HEK293 (cell line): ENCODE data around the gene ATG10.
"Not testable (repeated sequence)": the region's sequence is repeated elsewhere in the genome, so short reads cannot be mapped to it uniquely, and the experiment has no call there.

Experiments used
- CTCF ChIA-PET: fragments of 350-600 bp; formaldehyde crosslinking; extraction: SDS; loops from one replicate; lab custom pipeline; 2021; ENCODE audit warnings: antibody characterized with exemption; lab: Yijun Ruan, JAX
- POLR2A ChIA-PET: fragments of 300-600 bp; formaldehyde crosslinking; extraction: SDS; loops from one replicate; lab custom pipeline; 2020; ENCODE audit warnings: antibody characterized with exemption, inconsistent platforms; lab: Yijun Ruan, JAX
- H3K27ac ChIP-seq: fragments of 200-500 bp; sonication (Bioruptor generic); 2 replicates; pipeline ENCODE4 v1.5.1; 2014; ENCODE audit warnings: low read depth, low read length, control low read depth, inconsistent platforms; ENCODE audit errors: extremely low read depth
- H3K36me3 ChIP-seq, 2 experiments: fragments of 200-500 bp in 1 of 2; sonication (Bioruptor generic) in 1 of 2; 1 replicate in 1 of 2; 2 replicates in 1 of 2; pipeline ENCODE4 v1.5.1; 2014 to 2017; ENCODE audit warnings: inconsistent platforms in 2 of 2, low read length in 2 of 2; ENCODE audit not compliant: control insufficient read depth in 2 of 2, insufficient read depth in 1 of 2
- H3K4me1 ChIP-seq: fragments of 200-500 bp; sonication (Bioruptor generic); 2 replicates; pipeline ENCODE4 v1.5.1; 2014; ENCODE audit warnings: mild to moderate bottlenecking, low read length, inconsistent platforms; ENCODE audit not compliant: control insufficient read depth, insufficient read depth
- H3K4me3 ChIP-seq: 2 replicates; pipeline ENCODE4 v1.5.1; 2011; ENCODE audit warnings: low read depth, mild to moderate bottlenecking, control low read depth, low read length, moderate library complexity
- H3K9me3 ChIP-seq: fragments of 200-500 bp; sonication (Bioruptor generic); 2 replicates; pipeline ENCODE4 v1.5.1; 2014; ENCODE audit warnings: low read depth, low read length, inconsistent platforms; ENCODE audit not compliant: control insufficient read depth, insufficient read depth
- SCRT1 ChIP-seq: fragments of 450-650 bp; formaldehyde crosslinking; IDR thresholded peaks from 2 replicates; pipeline ENCODE4 v1.5.1; 2016; ENCODE audit warnings: missing biosample characterization, missing genetic modification characterization, borderline replicate concordance
- SCRT2 ChIP-seq: fragments of 450-650 bp; formaldehyde crosslinking; IDR thresholded peaks from 2 replicates; pipeline ENCODE4 v1.5.1; 2016; ENCODE audit warnings: missing biosample characterization, missing genetic modification characterization
- ZNF561 ChIP-seq: fragments of 450-650 bp; IDR thresholded peaks from 2 replicates; pipeline ENCODE4 v1.5.1; 2018; ENCODE audit warnings: missing biosample characterization, missing genetic modification characterization, borderline replicate concordance
- TF ChIP-seq, protein P1 (sequence below): fragments of 450-650 bp; formaldehyde crosslinking; IDR thresholded peaks from 2 replicates; pipeline ENCODE4 v1.5.1; 2016; ENCODE audit warnings: missing biosample characterization, missing genetic modification characterization
- TF ChIP-seq, protein P2 (sequence below): fragments of 450-650 bp; formaldehyde crosslinking; IDR thresholded peaks from 2 replicates; pipeline ENCODE4 v1.5.1; 2016; ENCODE audit warnings: missing biosample characterization, missing genetic modification characterization
- TF ChIP-seq, protein P3 (sequence below): fragments of 450-650 bp; formaldehyde crosslinking; conservative IDR thresholded peaks from 2 replicates; pipeline ENCODE4 v1.5.1; 2016; ENCODE audit warnings: low read depth, missing biosample characterization, missing genetic modification characterization

Gene ATG10

DNA sequence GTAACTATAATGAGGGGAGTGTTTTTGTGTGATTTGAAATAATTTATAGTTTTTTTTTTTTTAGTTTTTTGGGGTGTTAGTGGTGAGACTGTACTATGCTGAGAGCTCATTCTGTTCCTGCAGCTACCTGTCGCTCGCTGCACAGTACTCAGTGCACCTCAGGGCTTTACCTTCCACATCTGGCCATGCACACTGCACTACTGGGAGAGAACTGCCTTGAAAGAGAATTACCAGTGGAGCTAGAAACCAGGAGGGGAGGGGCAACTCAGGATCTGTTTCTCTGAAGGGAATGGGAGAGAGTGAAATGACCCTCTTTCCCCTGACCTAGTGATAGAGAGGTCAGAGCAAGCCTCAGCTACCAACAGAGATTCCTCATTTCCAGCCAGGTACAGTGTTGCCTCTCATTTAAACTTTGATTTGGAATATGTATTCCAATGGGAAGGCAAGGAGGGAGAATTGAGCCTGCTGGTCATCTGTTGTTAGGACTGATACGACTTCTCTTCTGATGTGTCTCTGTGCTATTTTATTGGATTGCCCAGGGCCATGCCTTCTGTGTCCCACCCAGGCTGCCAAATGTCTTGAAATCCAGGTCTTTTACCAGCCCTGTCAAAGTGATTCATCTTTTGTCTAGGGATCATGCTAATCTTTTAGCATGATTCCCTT lies 8.9 kb downstream of the ATG10 start:
- POLR2A ChIA-PET = interaction anchor here (0.7 to 1.2 kb wide), 2 partner anchors 9 to 115 kb away, joined by 3 to 4 read pairs; partner anchors contain the start of gene ATG10
- no peak overlapping the region for H3K27ac ChIP-seq

DNA sequence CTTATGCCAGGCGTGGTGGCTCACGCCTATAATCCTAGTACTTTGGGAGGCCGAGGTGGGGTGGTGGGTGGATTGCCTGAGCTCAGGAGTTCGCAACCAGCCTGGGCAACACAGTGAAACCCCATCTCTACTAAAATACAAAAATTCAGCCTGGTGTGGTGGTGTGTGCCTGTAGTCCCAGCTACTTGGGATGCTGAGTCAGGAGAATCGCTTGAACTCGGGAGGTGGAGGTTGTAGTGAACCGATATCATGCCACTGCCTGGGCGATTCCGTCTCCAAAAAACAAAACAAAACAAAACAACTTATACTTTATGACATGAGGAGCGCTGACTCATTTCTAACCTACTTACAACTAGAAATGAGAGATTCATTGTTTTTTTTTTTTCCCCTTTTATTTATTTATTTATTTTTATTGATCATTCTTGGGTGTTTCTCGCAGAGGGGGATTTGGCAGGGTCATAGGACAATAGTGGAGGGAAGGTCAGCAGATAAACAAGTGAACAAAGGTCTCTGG lies 10.4 kb downstream of the ATG10 start:
- H3K4me3 ChIP-seq, H3K9me3 ChIP-seq, CTCF ChIA-PET, H3K36me3 ChIP-seq, POLR2A ChIA-PET, H3K4me1 ChIP-seq, H3K27ac ChIP-seq: not testable (repeated sequence)

More for the DNA sequence above, 8.9 kb downstream of the ATG10 start:
- Histone ChIP-seq H3K9me3 (no peaks in the 10 kb centered on the region), H3K36me3 (peaks cover 3 to 13% of the 10 kb centered on the region in 2 experiments; a peak in 2 of 3 replicates), H3K4me1 (no peaks in the 10 kb centered on the region), H3K4me3 (no peak overlapping the region)
- CTCF ChIA-PET = interaction anchor here (0.7 kb wide), 2 partner anchors 184 to 196 kb away, joined by 4 to 7 read pairs; no protein-coding TSS in a partner anchor
- TF ChIP-seq, protein P1, sequence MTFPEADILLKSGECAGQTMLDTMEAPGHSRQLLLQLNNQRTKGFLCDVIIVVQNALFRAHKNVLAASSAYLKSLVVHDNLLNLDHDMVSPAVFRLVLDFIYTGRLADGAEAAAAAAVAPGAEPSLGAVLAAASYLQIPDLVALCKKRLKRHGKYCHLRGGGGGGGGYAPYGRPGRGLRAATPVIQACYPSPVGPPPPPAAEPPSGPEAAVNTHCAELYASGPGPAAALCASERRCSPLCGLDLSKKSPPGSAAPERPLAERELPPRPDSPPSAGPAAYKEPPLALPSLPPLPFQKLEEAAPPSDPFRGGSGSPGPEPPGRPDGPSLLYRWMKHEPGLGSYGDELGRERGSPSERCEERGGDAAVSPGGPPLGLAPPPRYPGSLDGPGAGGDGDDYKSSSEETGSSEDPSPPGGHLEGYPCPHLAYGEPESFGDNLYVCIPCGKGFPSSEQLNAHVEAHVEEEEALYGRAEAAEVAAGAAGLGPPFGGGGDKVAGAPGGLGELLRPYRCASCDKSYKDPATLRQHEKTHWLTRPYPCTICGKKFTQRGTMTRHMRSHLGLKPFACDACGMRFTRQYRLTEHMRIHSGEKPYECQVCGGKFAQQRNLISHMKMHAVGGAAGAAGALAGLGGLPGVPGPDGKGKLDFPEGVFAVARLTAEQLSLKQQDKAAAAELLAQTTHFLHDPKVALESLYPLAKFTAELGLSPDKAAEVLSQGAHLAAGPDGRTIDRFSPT (tag by site-specific recombination) = no peak
- TF ChIP-seq, protein P2, sequence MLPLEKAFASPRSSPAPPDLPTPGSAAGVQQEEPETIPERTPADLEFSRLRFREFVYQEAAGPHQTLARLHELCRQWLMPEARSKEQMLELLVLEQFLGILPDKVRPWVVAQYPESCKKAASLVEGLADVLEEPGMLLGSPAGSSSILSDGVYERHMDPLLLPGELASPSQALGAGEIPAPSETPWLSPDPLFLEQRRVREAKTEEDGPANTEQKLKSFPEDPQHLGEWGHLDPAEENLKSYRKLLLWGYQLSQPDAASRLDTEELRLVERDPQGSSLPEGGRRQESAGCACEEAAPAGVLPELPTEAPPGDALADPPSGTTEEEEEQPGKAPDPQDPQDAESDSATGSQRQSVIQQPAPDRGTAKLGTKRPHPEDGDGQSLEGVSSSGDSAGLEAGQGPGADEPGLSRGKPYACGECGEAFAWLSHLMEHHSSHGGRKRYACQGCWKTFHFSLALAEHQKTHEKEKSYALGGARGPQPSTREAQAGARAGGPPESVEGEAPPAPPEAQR (tag by site-specific recombination) = no peak
- TF ChIP-seq, protein P3, sequence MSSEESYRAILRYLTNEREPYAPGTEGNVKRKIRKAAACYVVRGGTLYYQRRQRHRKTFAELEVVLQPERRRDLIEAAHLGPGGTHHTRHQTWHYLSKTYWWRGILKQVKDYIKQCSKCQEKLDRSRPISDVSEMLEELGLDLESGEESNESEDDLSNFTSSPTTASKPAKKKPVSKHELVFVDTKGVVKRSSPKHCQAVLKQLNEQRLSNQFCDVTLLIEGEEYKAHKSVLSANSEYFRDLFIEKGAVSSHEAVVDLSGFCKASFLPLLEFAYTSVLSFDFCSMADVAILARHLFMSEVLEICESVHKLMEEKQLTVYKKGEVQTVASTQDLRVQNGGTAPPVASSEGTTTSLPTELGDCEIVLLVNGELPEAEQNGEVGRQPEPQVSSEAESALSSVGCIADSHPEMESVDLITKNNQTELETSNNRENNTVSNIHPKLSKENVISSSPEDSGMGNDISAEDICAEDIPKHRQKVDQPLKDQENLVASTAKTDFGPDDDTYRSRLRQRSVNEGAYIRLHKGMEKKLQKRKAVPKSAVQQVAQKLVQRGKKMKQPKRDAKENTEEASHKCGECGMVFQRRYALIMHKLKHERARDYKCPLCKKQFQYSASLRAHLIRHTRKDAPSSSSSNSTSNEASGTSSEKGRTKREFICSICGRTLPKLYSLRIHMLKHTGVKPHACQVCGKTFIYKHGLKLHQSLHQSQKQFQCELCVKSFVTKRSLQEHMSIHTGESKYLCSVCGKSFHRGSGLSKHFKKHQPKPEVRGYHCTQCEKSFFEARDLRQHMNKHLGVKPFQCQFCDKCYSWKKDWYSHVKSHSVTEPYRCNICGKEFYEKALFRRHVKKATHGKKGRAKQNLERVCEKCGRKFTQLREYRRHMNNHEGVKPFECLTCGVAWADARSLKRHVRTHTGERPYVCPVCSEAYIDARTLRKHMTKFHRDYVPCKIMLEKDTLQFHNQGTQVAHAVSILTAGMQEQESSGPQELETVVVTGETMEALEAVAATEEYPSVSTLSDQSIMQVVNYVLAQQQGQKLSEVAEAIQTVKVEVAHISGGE (tag by site-specific recombination) = no peak
- peak; percentile 82 for TF ChIP-seq SCRT2
- no peak for TF ChIP-seq ZNF561 (tag by site-specific recombination)
- peak; percentile 52; the same call in 1 of the 2 replicates for TF ChIP-seq SCRT1 (tag by site-specific recombination)

DNA sequence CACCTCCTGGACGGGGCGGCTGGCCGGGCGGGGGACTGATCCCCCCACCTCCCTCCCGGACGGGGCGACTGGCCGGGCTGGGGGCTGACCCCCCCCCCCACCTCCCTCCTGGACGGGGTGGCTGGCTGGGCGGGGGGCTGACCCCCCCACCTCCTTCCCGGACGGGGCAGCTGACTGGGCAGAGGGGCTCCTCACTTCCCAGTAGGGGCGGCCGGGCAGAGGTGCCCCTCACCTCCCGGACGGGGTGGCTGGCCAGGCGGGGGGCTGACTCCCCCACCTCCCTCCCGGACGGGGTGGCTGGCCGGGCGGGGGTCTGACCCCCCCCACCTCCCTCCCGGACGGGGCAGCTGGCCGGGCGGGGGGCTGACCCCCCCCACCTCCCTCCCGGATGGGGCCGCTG lies 11.3 kb downstream of the ATG10 start:
- H3K4me3 ChIP-seq, H3K4me1 ChIP-seq, CTCF ChIA-PET, H3K9me3 ChIP-seq, H3K27ac ChIP-seq, POLR2A ChIA-PET, H3K36me3 ChIP-seq: not testable (repeated sequence)

DNA sequence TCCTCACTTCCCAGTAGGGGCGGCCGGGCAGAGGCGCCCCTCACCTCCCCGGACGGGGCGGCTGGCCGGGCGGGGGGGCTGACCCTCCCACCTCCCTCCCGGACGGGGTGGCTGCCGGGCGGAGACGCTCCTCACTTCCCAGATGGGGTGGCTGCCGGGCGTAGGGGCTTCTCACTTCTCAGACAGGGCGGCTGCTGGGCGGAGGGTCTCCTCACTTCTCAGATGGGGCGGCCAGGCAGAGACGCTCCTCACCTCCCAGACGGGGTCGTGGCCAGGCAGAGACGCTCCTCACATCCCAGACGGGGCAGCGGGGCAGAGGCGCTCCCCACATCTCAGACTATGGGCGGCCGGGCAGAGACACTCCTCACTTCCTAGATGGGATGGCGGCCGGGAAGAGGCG lies 11.7 kb downstream of the ATG10 start:
- POLR2A ChIA-PET, H3K36me3 ChIP-seq, H3K4me3 ChIP-seq, CTCF ChIA-PET, H3K27ac ChIP-seq, H3K9me3 ChIP-seq, H3K4me1 ChIP-seq: not testable (repeated sequence)
